ENCODE measurements around the gene GDF7.

The GDF7 gene

GRCh38 chr2:20623241-20623640 is 43.7 kb upstream of the GDF7 start:
- H3K36me3 ChIP-seq (ENCODE audit: insufficient read depth, low read length): peaks cover 4% of the 10 kb centered on the region; the same call in 1 of the 2 replicates
- H3K9me3 ChIP-seq (ENCODE audit: insufficient read depth, low read depth, low read length): no peaks in the 10 kb centered on the region
- WGBS: 84% methylated on average over 10 of the region's 10 CpGs
- no peak overlapping the region for H3K4me3 ChIP-seq (ENCODE audit: low read length)
- no peak overlapping the region for H3K9ac ChIP-seq (ENCODE audit: low read depth, low read length)
- H3K4me1 ChIP-seq (ENCODE audit: insufficient read depth, low read length): no peaks in the 10 kb centered on the region
- H3K27ac ChIP-seq (ENCODE audit: low read depth, low read length): no peak overlapping the region
- H3K27me3 ChIP-seq (ENCODE audit: insufficient read depth, low read length): no peaks in the 10 kb centered on the region

- Histone ChIP-seq H3K27me3 (ENCODE audit: insufficient read depth, low read length) (no peaks in the 10 kb centered on the region), H3K4me1 (ENCODE audit: insufficient read depth, low read length) (no peaks in the 10 kb centered on the region), H3K4me3 (ENCODE audit: low read length) (no peak overlapping the region), H3K36me3 (ENCODE audit: insufficient read depth, low read length) (peaks cover 4% of the 10 kb centered on the region; the same call in 1 of the 2 replicates), H3K9ac (ENCODE audit: low read depth, low read length) (no peak overlapping the region), H3K9me3 (ENCODE audit: insufficient read depth, low read depth, low read length) (no peaks in the 10 kb centered on the region), H3K27ac (ENCODE audit: low read depth, low read length) (no peak overlapping the region)
- WGBS: 91% methylated on average over 7 of the region's 7 CpGs
These were observed 43.2 kb upstream of the GDF7 start for GRCh38 chr2:20623741-20624155.

GRCh38 chr2:20624156-20624883 is 42.6 kb upstream of the GDF7 start:
- 91% methylated on average over 20 of the region's 20 CpGs for WGBS
- Histone ChIP-seq H3K27me3 (ENCODE audit: insufficient read depth, low read length) (no peaks in the 10 kb centered on the region), H3K9ac (ENCODE audit: low read depth, low read length) (no peak overlapping the region), H3K4me1 (ENCODE audit: insufficient read depth, low read length) (no peaks in the 10 kb centered on the region), H3K27ac (ENCODE audit: low read depth, low read length) (no peak overlapping the region), H3K4me3 (ENCODE audit: low read length) (no peak overlapping the region), H3K9me3 (ENCODE audit: insufficient read depth, low read depth, low read length) (no peaks in the 10 kb centered on the region), H3K36me3 (ENCODE audit: insufficient read depth, low read length) (peaks cover 4% of the 10 kb centered on the region; the same call in 1 of the 2 replicates)

- Histone ChIP-seq H3K27me3 (ENCODE audit: insufficient read depth, low read length) (no peaks in the 10 kb centered on the region), H3K36me3 (ENCODE audit: insufficient read depth, low read length) (peaks cover 4% of the 10 kb centered on the region; the same call in 1 of the 2 replicates), H3K9ac (ENCODE audit: low read depth, low read length) (no peak overlapping the region), H3K4me3 (ENCODE audit: low read length) (no peak overlapping the region), H3K27ac (ENCODE audit: low read depth, low read length) (no peak overlapping the region), H3K4me1 (ENCODE audit: insufficient read depth, low read length) (no peaks in the 10 kb centered on the region), H3K9me3 (ENCODE audit: insufficient read depth, low read depth, low read length) (no peaks in the 10 kb centered on the region)
- 88% methylated on average over 11 of the region's 11 CpGs for WGBS
These were observed 42.0 kb upstream of the GDF7 start for GRCh38 chr2:20624884-20625485.

- Histone ChIP-seq H3K4me1 (ENCODE audit: insufficient read depth, low read length) (no peaks in the 10 kb centered on the region), H3K4me3 (ENCODE audit: low read length) (no peak overlapping the region), H3K27ac (ENCODE audit: low read depth, low read length) (no peak overlapping the region), H3K27me3 (ENCODE audit: insufficient read depth, low read length) (no peaks in the 10 kb centered on the region), H3K9me3 (ENCODE audit: insufficient read depth, low read depth, low read length) (no peaks in the 10 kb centered on the region), H3K9ac (ENCODE audit: low read depth, low read length) (no peak overlapping the region), H3K36me3 (ENCODE audit: insufficient read depth, low read length) (peaks cover 4% of the 10 kb centered on the region; the same call in 1 of the 2 replicates)
- WGBS: 90% methylated on average over 19 of the region's 19 CpGs
These were observed 41.2 kb upstream of the GDF7 start for GRCh38 chr2:20625491-20626391.

- Histone ChIP-seq H3K36me3 (ENCODE audit: insufficient read depth, low read length) (peaks cover 4% of the 10 kb centered on the region; the same call in 1 of the 2 replicates), H3K27ac (ENCODE audit: low read depth, low read length) (no peak overlapping the region), H3K4me1 (ENCODE audit: insufficient read depth, low read length) (no peaks in the 10 kb centered on the region), H3K9me3 (ENCODE audit: insufficient read depth, low read depth, low read length) (no peaks in the 10 kb centered on the region), H3K9ac (ENCODE audit: low read depth, low read length) (no peak overlapping the region), H3K27me3 (ENCODE audit: insufficient read depth, low read length) (no peaks in the 10 kb centered on the region), H3K4me3 (ENCODE audit: low read length) (no peak overlapping the region)
- WGBS: 94% methylated on average over 2 of the region's 2 CpGs
These were observed 40.6 kb upstream of the GDF7 start for GRCh38 chr2:20626392-20626697.

GRCh38 chr2:20626698-20627513 is 40.0 kb upstream of the GDF7 start:
- Histone ChIP-seq H3K27ac (ENCODE audit: low read depth, low read length) (no peak overlapping the region), H3K27me3 (ENCODE audit: insufficient read depth, low read length) (no peaks in the 10 kb centered on the region), H3K36me3 (ENCODE audit: insufficient read depth, low read length) (peaks cover 4% of the 10 kb centered on the region; the same call in 1 of the 2 replicates), H3K9ac (ENCODE audit: low read depth, low read length) (no peak overlapping the region), H3K4me3 (ENCODE audit: low read length) (no peak overlapping the region), H3K4me1 (ENCODE audit: insufficient read depth, low read length) (no peaks in the 10 kb centered on the region), H3K9me3 (ENCODE audit: insufficient read depth, low read depth, low read length) (no peaks in the 10 kb centered on the region)
- WGBS: 88% methylated on average over 20 of the region's 20 CpGs

GRCh38 chr2:20627712-20628380 is 39.1 kb upstream of the GDF7 start:
- no peak overlapping the region for H3K4me3 ChIP-seq (ENCODE audit: low read length)
- no peaks in the 10 kb centered on the region for H3K9me3 ChIP-seq (ENCODE audit: insufficient read depth, low read depth, low read length)
- H3K36me3 ChIP-seq (ENCODE audit: insufficient read depth, low read length): peaks cover 4% of the 10 kb centered on the region; the same call in 1 of the 2 replicates
- 88% methylated on average over 16 of the region's 16 CpGs for WGBS
- H3K27ac ChIP-seq (ENCODE audit: low read depth, low read length): no peak overlapping the region
- no peak overlapping the region for H3K9ac ChIP-seq (ENCODE audit: low read depth, low read length)
- H3K4me1 ChIP-seq (ENCODE audit: insufficient read depth, low read length): no peaks in the 10 kb centered on the region
- H3K27me3 ChIP-seq (ENCODE audit: insufficient read depth, low read length): no peaks in the 10 kb centered on the region

GRCh38 chr2:20629181-20629580 is 37.8 kb upstream of the GDF7 start:
- WGBS: 80% methylated on average over 6 of the region's 6 CpGs
- Histone ChIP-seq H3K9ac (ENCODE audit: low read depth, low read length) (no peak overlapping the region), H3K4me3 (ENCODE audit: low read length) (no peak overlapping the region), H3K27ac (ENCODE audit: low read depth, low read length) (no peak overlapping the region), H3K36me3 (ENCODE audit: insufficient read depth, low read length) (peaks cover 3% of the 10 kb centered on the region; the same call in 1 of the 2 replicates), H3K27me3 (ENCODE audit: insufficient read depth, low read length) (no peaks in the 10 kb centered on the region), H3K4me1 (ENCODE audit: insufficient read depth, low read length) (no peaks in the 10 kb centered on the region), H3K9me3 (ENCODE audit: insufficient read depth, low read depth, low read length) (no peaks in the 10 kb centered on the region)

- Histone ChIP-seq H3K36me3 (ENCODE audit: insufficient read depth, low read length) (no peaks in the 10 kb centered on the region), H3K4me3 (ENCODE audit: low read length) (no peak overlapping the region), H3K4me1 (ENCODE audit: insufficient read depth, low read length) (no peaks in the 10 kb centered on the region; the same call in 1 of the 2 replicates), H3K27me3 (ENCODE audit: insufficient read depth, low read length) (no peaks in the 10 kb centered on the region), H3K9ac (ENCODE audit: low read depth, low read length) (no peak overlapping the region), H3K27ac (ENCODE audit: low read depth, low read length) (no peak overlapping the region), H3K9me3 (ENCODE audit: insufficient read depth, low read depth, low read length) (no peaks in the 10 kb centered on the region)
- WGBS: 93% methylated on average over 12 of the region's 12 CpGs
These were observed 37.3 kb upstream of the GDF7 start for GRCh38 chr2:20629581-20630171.

All from HUES64 (cell line).